ENCODE measurements around the gene TXNIP. TPM values are rescaled to one million over a fixed set of nuclear protein-coding genes. Genes with fewer than 3 reads are reported as not detected.

The TXNIP gene
- total RNA-seq, 1 experiment from 2014 or later, result 27.3 TPM

DNA sequence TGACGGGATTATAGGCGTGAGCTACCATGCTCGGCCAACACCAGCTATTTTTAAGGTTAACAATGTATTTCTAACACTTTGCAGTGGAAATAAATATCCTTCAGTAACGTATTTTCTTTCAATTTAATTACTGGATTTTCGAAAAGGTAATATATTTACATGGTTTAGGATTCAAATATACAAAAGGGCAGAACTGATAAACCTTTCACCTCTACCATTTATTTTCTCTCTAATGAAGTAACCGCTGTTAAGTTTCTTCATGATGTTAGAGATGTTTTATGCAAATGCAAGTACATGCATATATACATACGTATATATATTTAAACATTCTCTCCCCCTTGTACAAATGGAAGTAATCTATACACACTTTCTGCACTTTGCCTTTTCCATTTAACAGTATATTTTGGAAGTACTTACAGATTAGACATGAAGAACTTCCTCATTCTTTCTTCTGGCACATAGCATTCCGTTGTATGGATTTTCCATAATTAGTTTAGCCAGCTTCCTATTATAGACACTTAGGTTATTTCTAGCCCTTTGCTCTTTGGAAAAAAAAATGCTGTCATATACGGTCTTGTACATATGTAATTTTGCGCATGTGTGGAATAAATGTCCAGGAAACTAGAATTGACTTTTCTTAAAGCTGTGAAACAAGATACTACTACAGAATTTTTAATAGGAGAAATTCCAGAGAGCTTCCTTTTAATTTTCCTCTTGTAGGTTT is 40.0 kb upstream of the TXNIP start:
- TF ChIP-seq EZH2 (IDR thresholded peaks at IDR 0.05; ENCODE audit: borderline replicate concordance, low read depth, low read length, poor library complexity, severe bottlenecking), result no peak
- TF ChIP-seq, protein P1, sequence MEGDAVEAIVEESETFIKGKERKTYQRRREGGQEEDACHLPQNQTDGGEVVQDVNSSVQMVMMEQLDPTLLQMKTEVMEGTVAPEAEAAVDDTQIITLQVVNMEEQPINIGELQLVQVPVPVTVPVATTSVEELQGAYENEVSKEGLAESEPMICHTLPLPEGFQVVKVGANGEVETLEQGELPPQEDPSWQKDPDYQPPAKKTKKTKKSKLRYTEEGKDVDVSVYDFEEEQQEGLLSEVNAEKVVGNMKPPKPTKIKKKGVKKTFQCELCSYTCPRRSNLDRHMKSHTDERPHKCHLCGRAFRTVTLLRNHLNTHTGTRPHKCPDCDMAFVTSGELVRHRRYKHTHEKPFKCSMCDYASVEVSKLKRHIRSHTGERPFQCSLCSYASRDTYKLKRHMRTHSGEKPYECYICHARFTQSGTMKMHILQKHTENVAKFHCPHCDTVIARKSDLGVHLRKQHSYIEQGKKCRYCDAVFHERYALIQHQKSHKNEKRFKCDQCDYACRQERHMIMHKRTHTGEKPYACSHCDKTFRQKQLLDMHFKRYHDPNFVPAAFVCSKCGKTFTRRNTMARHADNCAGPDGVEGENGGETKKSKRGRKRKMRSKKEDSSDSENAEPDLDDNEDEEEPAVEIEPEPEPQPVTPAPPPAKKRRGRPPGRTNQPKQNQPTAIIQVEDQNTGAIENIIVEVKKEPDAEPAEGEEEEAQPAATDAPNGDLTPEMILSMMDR (conservative IDR thresholded peaks at IDR 0.05; ENCODE audit: low read depth, low read length), result no peak
- no peaks in the 10 kb centered on the region for H3K27me3 ChIP-seq (replicated peaks; ENCODE audit: insufficient read depth, low read depth, low read length, poor library complexity)
- ChIA-PET POLR2A (ENCODE audit: low non-redundant PET) (no interaction called here), CTCF (no interaction called here)
- BruUV-seq (replicated peaks), result no TSS peak
- peak overlapping the region; percentile 70 for H3K27ac ChIP-seq (ENCODE audit: low read depth, low read length, poor library complexity, severe bottlenecking)
- H3K36me3 ChIP-seq (ENCODE audit: insufficient read depth, low read length, poor library complexity, severe bottlenecking), result no peaks in the 10 kb centered on the region
- H3K4me3 ChIP-seq (ENCODE audit: low read depth, low read length, poor library complexity, severe bottlenecking), result peak overlapping the region; percentile 72
- intact Hi-C loops (cut with micrococcal nuclease; ENCODE audit: unreplicated experiment), result no loop called here
- peaks cover 7% of the 10 kb centered on the region for H3K4me1 ChIP-seq (ENCODE audit: insufficient read depth, low read length, poor library complexity, severe bottlenecking)
- H3K9me3 ChIP-seq (ENCODE audit: low read depth, low read length, poor library complexity, severe bottlenecking), result no peaks in the 10 kb centered on the region
- no peak for DNase-seq (ENCODE audit: low spot score)

DNA sequence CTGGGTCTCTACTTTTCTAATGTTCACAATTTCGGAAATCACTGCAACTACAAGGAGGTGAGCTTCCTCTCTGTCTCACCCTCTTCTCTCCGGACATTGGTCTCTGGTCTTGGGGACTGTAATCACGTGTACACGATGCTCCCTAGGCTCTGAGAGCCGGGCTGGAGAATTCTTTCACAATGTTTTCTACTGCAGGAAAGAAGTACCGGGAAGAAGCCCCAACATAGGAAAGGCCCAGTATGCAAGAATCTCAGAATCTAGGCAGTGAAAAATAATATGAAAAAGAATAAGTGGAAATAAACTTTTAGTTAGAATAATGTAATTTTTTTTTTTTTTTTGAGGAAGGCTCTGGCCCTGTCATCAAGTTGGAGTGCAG is 38.7 kb upstream of the TXNIP start:
- ChIA-PET CTCF (interaction anchor here (1.2 kb wide), 1 partner anchor 57 kb away, joined by 3 read pairs; no protein-coding TSS in a partner anchor), POLR2A (ENCODE audit: low non-redundant PET) (interaction anchor here (0.8 kb wide), 1 partner anchor 1515 kb away, joined by 3 read pairs; no protein-coding TSS in a partner anchor)
- no peaks in the 10 kb centered on the region for H3K36me3 ChIP-seq (ENCODE audit: insufficient read depth, low read length, poor library complexity, severe bottlenecking)
- no peaks in the 10 kb centered on the region for H3K27me3 ChIP-seq (replicated peaks; ENCODE audit: insufficient read depth, low read depth, low read length, poor library complexity)
- H3K4me3 ChIP-seq (ENCODE audit: low read depth, low read length, poor library complexity, severe bottlenecking), result peak overlapping the region; percentile 72
- no TSS peak for BruUV-seq (replicated peaks)
- H3K27ac ChIP-seq (ENCODE audit: low read depth, low read length, poor library complexity, severe bottlenecking), result no peak overlapping the region
- no peak for DNase-seq (ENCODE audit: low spot score)
- H3K9me3 ChIP-seq (ENCODE audit: low read depth, low read length, poor library complexity, severe bottlenecking), result peaks cover under 1% of the 10 kb centered on the region
- H3K4me1 ChIP-seq (ENCODE audit: insufficient read depth, low read length, poor library complexity, severe bottlenecking), result peaks cover 7% of the 10 kb centered on the region
- intact Hi-C loops (cut with micrococcal nuclease; ENCODE audit: unreplicated experiment), result no loop called here
- TF ChIP-seq, protein P1 (conservative IDR thresholded peaks at IDR 0.05; ENCODE audit: low read depth, low read length), result no peak
- TF ChIP-seq EZH2 (IDR thresholded peaks at IDR 0.05; ENCODE audit: borderline replicate concordance, low read depth, low read length, poor library complexity, severe bottlenecking), result no peak

DNA sequence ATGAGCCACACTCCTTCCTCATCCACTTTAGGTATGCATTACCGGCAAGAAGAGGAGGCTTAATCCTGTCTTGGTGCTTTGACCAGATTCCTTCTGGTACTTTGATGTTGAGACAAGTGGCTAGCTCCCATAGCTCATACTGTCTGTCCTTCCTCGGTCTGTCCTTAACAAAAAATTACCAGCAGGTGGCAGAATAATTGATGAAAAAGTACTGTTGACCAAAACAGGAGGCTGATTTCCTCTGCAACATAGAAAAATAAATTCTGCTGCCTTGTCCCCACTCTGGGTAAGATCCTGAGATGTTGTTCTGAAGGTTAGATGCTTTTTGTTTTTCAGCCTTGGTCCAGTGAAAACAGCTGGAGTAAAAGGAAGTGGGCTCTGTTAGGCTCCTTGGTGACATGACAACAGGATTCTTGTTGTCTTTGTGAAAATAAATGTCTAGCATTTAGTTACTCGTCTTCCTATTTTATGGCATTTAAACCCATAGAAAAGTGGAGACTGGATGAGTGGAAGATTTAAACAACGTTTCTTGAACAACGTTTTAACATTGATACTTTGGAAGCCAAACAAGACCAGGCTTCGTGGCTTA is 36.3 kb upstream of the TXNIP start:
- H3K27me3 ChIP-seq (replicated peaks; ENCODE audit: insufficient read depth, low read depth, low read length, poor library complexity), result no peaks in the 10 kb centered on the region
- POLR2A ChIA-PET (ENCODE audit: low non-redundant PET), result no interaction called here

More for the DNA sequence above, 36.3 kb upstream of the TXNIP start:
- peaks cover 3% of the 10 kb centered on the region for H3K9me3 ChIP-seq (ENCODE audit: low read depth, low read length, poor library complexity, severe bottlenecking)
- peaks cover 7% of the 10 kb centered on the region for H3K4me1 ChIP-seq (ENCODE audit: insufficient read depth, low read length, poor library complexity, severe bottlenecking)
- no TSS peak for BruUV-seq (replicated peaks)
- CTCF ChIA-PET, result interaction anchor here (0.5 kb wide), 1 partner anchor 130 kb away, joined by 4 read pairs; no protein-coding TSS in a partner anchor
- H3K27ac ChIP-seq (ENCODE audit: low read depth, low read length, poor library complexity, severe bottlenecking), result no peak overlapping the region
- peak; percentile 77 for DNase-seq (ENCODE audit: low spot score)
- no peaks in the 10 kb centered on the region for H3K36me3 ChIP-seq (ENCODE audit: insufficient read depth, low read length, poor library complexity, severe bottlenecking)
- no peak overlapping the region for H3K4me3 ChIP-seq (ENCODE audit: low read depth, low read length, poor library complexity, severe bottlenecking)
- TF ChIP-seq, protein P1 (conservative IDR thresholded peaks at IDR 0.05; ENCODE audit: low read depth, low read length), result peak; percentile 63
- no peak for TF ChIP-seq EZH2 (IDR thresholded peaks at IDR 0.05; ENCODE audit: borderline replicate concordance, low read depth, low read length, poor library complexity, severe bottlenecking)
- intact Hi-C loops (cut with micrococcal nuclease; ENCODE audit: unreplicated experiment), result no loop called here
